Measurements from ENCODE around the gene PAQR8. TPM values are rescaled to one million over a fixed set of nuclear protein-coding genes. Genes with fewer than 3 reads are reported as not detected.
A peak's percentile ranks its signal among the peaks of the same experiment; 100 is the strongest.

Gene PAQR8
- total RNA-seq, 1 experiment from 2014 or later: 0.44 TPM

DNA sequence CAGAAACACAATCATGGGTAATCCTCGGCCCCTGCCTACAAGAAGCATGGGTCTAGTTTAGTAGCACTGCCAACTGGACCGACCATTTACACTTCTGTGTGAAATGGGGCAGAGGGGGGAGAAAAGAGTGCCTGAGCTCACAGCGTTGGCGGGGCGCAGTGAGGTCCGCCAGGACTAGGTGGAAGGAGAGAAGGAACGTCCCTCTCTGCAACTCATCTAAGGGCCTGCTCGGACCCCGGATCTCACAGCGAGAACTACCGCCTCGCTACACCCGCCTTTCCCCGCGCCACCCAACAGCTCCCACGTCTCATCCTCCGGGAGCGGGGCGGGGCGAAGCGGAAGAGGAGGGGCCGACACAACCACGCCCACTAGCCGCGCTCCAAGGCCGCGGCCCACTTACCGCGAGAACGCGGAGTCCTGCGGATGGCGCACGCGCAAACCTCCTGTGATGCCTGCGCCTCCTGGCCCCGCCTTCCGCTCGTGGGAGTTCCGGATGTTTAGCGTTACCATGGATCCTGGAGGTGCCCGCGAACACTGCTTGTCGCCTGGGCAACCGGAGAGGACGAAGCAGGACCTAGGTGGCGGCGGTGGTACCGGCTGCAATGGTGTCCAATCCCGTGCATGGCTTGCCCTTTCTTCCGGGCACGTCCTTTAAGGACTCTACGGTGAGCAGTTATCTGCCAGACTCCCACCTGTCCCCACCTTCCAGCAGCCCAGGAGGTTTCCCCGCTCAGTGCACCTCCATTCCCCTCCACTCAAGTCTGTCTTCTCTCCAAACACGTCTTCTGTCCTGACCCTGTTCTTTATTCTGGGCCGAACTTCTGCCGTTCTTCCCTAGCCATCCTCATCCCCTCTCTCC, 58.1 kb downstream of the PAQR8 start, which contains the start of gene EFHC1:
EFHC1 (plus strand) TSS at position 534 of the 859 bp plus-strand sequence; CDS start at position 603, 69 bp downstream.
- ATAC-seq (peak; percentile 81), DNase-seq (peak; percentile 99)
- no TSS peak for BruUV-seq (replicated peaks)
- Histone ChIP-seq H3K9me3 (ENCODE audit: low read length) (no peaks in the 10 kb centered on the region), H3K4me2 (ENCODE audit: low read length) (peak within 1 kb of the TSS; percentile 84), H3K27me3 (ENCODE audit: low read length) (no peaks in the 10 kb centered on the region), H3K9me2 (replicated peaks; ENCODE audit: low read length) (no peaks in the 10 kb centered on the region), H3K4me3 (ENCODE audit: low read length) (peak within 1 kb of the TSS; percentile 78), H4K20me1 (ENCODE audit: low read length) (no peaks in the 10 kb centered on the region), H3K27ac (ENCODE audit: low read length) (peak within 1 kb of the TSS; percentile 39), H3F3A (ENCODE audit: low read length, unreplicated experiment) (no peaks in the 10 kb centered on the region), H3K9ac (ENCODE audit: low read length) (peak within 1 kb of the TSS; percentile 86), H3K79me2 (ENCODE audit: low read length) (peaks cover 13% of the 10 kb centered on the region), H3K4me1 (ENCODE audit: insufficient read depth, low read length) (peaks cover 62% of the 10 kb centered on the region), H3K36me3 (ENCODE audit: low read depth, low read length) (no peaks in the 10 kb centered on the region), H2AFZ (ENCODE audit: low read length) (peak within 1 kb of the TSS; percentile 79)
- POLR2A ChIA-PET (ENCODE audit: unreplicated experiment): interaction anchor here (0.5 to 2.0 kb wide), 6 partner anchors 12 to 135 kb away, joined by 3 to 21 read pairs (median 4); partner anchors contain the start of genes MCM3 and PAQR8
- CTCF ChIA-PET: interaction anchor here (0.5 to 1.0 kb wide), 5 partner anchors 12 to 245 kb away, joined by 3 to 10 read pairs (median 4); no protein-coding TSS in a partner anchor
- TF ChIP-seq, protein P1, sequence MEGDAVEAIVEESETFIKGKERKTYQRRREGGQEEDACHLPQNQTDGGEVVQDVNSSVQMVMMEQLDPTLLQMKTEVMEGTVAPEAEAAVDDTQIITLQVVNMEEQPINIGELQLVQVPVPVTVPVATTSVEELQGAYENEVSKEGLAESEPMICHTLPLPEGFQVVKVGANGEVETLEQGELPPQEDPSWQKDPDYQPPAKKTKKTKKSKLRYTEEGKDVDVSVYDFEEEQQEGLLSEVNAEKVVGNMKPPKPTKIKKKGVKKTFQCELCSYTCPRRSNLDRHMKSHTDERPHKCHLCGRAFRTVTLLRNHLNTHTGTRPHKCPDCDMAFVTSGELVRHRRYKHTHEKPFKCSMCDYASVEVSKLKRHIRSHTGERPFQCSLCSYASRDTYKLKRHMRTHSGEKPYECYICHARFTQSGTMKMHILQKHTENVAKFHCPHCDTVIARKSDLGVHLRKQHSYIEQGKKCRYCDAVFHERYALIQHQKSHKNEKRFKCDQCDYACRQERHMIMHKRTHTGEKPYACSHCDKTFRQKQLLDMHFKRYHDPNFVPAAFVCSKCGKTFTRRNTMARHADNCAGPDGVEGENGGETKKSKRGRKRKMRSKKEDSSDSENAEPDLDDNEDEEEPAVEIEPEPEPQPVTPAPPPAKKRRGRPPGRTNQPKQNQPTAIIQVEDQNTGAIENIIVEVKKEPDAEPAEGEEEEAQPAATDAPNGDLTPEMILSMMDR (conservative IDR thresholded peaks at IDR 0.05; ENCODE audit: low read depth, low read length): no peak
- TF ChIP-seq EZH2phosphoT487 (IDR thresholded peaks at IDR 0.05; ENCODE audit: borderline replicate concordance, low read length) (no peak), EZH2 (IDR thresholded peaks at IDR 0.05; ENCODE audit: low read length, unreplicated experiment) (no peak)
- intact Hi-C loops (cut with micrococcal nuclease): loop anchor here (1.0 to 5.0 kb wide), 2 partner anchors 83 to 97 kb away; no protein-coding TSS in a partner anchor

GRCh38 chr6:52420668-52421358, 58.9 kb downstream of the PAQR8 start:
- DNase-seq (peak; percentile 66), ATAC-seq (peak; percentile 45)
- TF ChIP-seq, protein P1 (conservative IDR thresholded peaks at IDR 0.05; ENCODE audit: low read depth, low read length): no peak
- TF ChIP-seq EZH2phosphoT487 (IDR thresholded peaks at IDR 0.05; ENCODE audit: borderline replicate concordance, low read length): no peak
- TF ChIP-seq EZH2 (IDR thresholded peaks at IDR 0.05; ENCODE audit: low read length, unreplicated experiment): no peak
- intact Hi-C loops (cut with micrococcal nuclease): loop anchor here (1.0 to 5.0 kb wide), 2 partner anchors 82 to 96 kb away; no protein-coding TSS in a partner anchor
- H3K27ac ChIP-seq (ENCODE audit: low read length): peak overlapping the region; percentile 39
- no peaks in the 10 kb centered on the region for H3K9me3 ChIP-seq (ENCODE audit: low read length)
- H3K36me3 ChIP-seq (ENCODE audit: low read depth, low read length): no peaks in the 10 kb centered on the region
- H2AFZ ChIP-seq (ENCODE audit: low read length): peak overlapping the region; percentile 79
- H3F3A ChIP-seq (ENCODE audit: low read length, unreplicated experiment): no peaks in the 10 kb centered on the region
- ChIA-PET POLR2A (ENCODE audit: unreplicated experiment) (interaction anchor here (1.0 to 2.0 kb wide), 2 partner anchors 68 to 83 kb away, joined by 4 to 21 read pairs; no protein-coding TSS in a partner anchor), CTCF (interaction anchor here (0.5 to 0.6 kb wide), 2 partner anchors 13 to 244 kb away, joined by 3 to 6 read pairs; no protein-coding TSS in a partner anchor)
- H3K79me2 ChIP-seq (ENCODE audit: low read length): peaks cover 13% of the 10 kb centered on the region
- H4K20me1 ChIP-seq (ENCODE audit: low read length): no peaks in the 10 kb centered on the region
- H3K4me1 ChIP-seq (ENCODE audit: insufficient read depth, low read length): peaks cover 59% of the 10 kb centered on the region
- peak overlapping the region; percentile 69 for H3K9ac ChIP-seq (ENCODE audit: low read length)
- no peaks in the 10 kb centered on the region for H3K27me3 ChIP-seq (ENCODE audit: low read length)
- no peaks in the 10 kb centered on the region for H3K9me2 ChIP-seq (replicated peaks; ENCODE audit: low read length)
- peak overlapping the region; percentile 78 for H3K4me3 ChIP-seq (ENCODE audit: low read length)
- peak overlapping the region; percentile 84 for H3K4me2 ChIP-seq (ENCODE audit: low read length)
- TSS peak; percentile 80 for BruUV-seq (replicated peaks)

Data from PC-3 (cell line).